Kidney epithelial cell (primary cell): ENCODE results near the gene DDX41. TPM values are rescaled to one million over a fixed set of nuclear protein-coding genes. Genes with fewer than 3 reads are reported as not detected.

Source experiments
- DNase-seq: peaks from one replicate; pipeline ENCODE4 v3.0.0-alpha.2; 2010; ENCODE audit warnings: low read depth
- H3K27me3 ChIP-seq: 2 replicates; pipeline ENCODE4 v1.6.0; 2011; ENCODE audit warnings: low read length; ENCODE audit not compliant: control insufficient read depth, insufficient read depth
- H3K36me3 ChIP-seq: 2 replicates; pipeline ENCODE4 v1.5.1; 2011; ENCODE audit warnings: low read length; ENCODE audit not compliant: control insufficient read depth, insufficient read depth
- H3K4me3 ChIP-seq: 2 replicates; pipeline ENCODE4 v1.5.1; 2011; ENCODE audit warnings: low read depth, mild to moderate bottlenecking, control low read depth, low read length
- total RNA-seq: library from RNA; depleted of rRNA; stranded (reverse); fragments of >200 nt; gene quantifications from 2 replicates; pipeline ENCODE4 v1.2.3, GENCODE V29; 2015
- TF ChIP-seq, protein P1 (sequence below): IDR thresholded peaks from 2 replicates; pipeline ENCODE4 v1.5.1; 2011; ENCODE audit warnings: mild to moderate bottlenecking, moderate library complexity, low read length, control low read depth, inconsistent platforms; ENCODE audit not compliant: insufficient read depth, poor library complexity, severe bottlenecking

The DDX41 gene
- total RNA-seq, 1 donor from 2014 or later, result 151 TPM

- no peak for DNase-seq
- Histone ChIP-seq H3K4me3 (no peak overlapping the region), H3K36me3 (peaks cover 6% of the 10 kb centered on the region), H3K27me3 (no peaks in the 10 kb centered on the region)
- TF ChIP-seq, protein P1, sequence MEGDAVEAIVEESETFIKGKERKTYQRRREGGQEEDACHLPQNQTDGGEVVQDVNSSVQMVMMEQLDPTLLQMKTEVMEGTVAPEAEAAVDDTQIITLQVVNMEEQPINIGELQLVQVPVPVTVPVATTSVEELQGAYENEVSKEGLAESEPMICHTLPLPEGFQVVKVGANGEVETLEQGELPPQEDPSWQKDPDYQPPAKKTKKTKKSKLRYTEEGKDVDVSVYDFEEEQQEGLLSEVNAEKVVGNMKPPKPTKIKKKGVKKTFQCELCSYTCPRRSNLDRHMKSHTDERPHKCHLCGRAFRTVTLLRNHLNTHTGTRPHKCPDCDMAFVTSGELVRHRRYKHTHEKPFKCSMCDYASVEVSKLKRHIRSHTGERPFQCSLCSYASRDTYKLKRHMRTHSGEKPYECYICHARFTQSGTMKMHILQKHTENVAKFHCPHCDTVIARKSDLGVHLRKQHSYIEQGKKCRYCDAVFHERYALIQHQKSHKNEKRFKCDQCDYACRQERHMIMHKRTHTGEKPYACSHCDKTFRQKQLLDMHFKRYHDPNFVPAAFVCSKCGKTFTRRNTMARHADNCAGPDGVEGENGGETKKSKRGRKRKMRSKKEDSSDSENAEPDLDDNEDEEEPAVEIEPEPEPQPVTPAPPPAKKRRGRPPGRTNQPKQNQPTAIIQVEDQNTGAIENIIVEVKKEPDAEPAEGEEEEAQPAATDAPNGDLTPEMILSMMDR, result no peak
Observed at GRCh38 chr5:177466861-177467260, 49.9 kb downstream of the DDX41 start.

DNA sequence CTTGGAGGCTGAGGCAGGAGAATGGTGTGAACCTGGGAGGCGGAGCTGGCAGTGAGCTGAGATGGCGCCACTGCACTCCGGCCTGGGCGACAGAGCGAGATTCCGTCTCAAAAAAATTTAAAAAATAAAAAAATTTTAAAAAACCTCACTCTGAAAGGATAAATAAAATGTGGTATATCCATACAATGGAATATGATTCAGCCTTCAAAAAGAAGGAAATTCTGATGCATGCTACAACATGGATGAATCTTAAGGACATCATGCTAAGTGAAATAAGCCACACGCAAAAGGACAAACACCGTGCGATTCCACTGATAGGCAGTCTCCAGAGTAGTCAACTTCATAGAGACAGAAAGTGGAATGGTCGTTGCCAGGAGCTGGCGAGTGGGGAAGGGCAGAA, 51.7 kb downstream of the DDX41 start:
- no peaks in the 10 kb centered on the region for H3K27me3 ChIP-seq
- DNase-seq, result no peak
- no peak overlapping the region for H3K4me3 ChIP-seq
- TF ChIP-seq, protein P1, result no peak
- H3K36me3 ChIP-seq, result peaks cover 4% of the 10 kb centered on the region

- TF ChIP-seq, protein P1, result no peak
- H3K4me3 ChIP-seq, result no peak overlapping the region
- peaks cover 4% of the 10 kb centered on the region for H3K36me3 ChIP-seq
- no peak for DNase-seq
- no peaks in the 10 kb centered on the region for H3K27me3 ChIP-seq
Observed at GRCh38 chr5:177462021-177462670, 54.6 kb downstream of the DDX41 start.

Other genes starting within 250 kb of the DDX41 start
- 28.3 and 35.9 TPM in 2 replicates for gene RAB24, start 213.2 kb downstream of the DDX41 start, total RNA-seq
- 178 and 199 TPM in 2 replicates for gene PRELID1, start 213.2 kb downstream of the DDX41 start, total RNA-seq
- gene MXD3, start 205.1 kb downstream of the DDX41 start, total RNA-seq, result 3.4 and 6.6 TPM in 2 replicates
- 279 and 308 TPM in 2 replicates for gene LMAN2, start 165.3 kb downstream of the DDX41 start, total RNA-seq
- gene RGS14, start 159.0 kb downstream of the DDX41 start, total RNA-seq, result 14.5 and 22.9 TPM in 2 replicates
- gene SLC34A1, start 132.5 kb downstream of the DDX41 start, total RNA-seq, result not detected in 2 replicates
- gene PFN3, start 116.3 kb downstream of the DDX41 start, total RNA-seq, result not detected in 2 replicates
- gene F12, start 107.4 kb downstream of the DDX41 start, total RNA-seq, result 4.0 and 5.1 TPM in 2 replicates
- gene GRK6, start 90.3 kb downstream of the DDX41 start, total RNA-seq, result 34.9 and 46.4 TPM in 2 replicates
- gene PRR7, start 70.1 kb downstream of the DDX41 start, total RNA-seq, result 5.8 and 10.3 TPM in 2 replicates
- gene DBN1, start 43.3 kb downstream of the DDX41 start, total RNA-seq, result 429 and 434 TPM in 2 replicates
- gene PDLIM7, start 19.4 kb downstream of the DDX41 start, total RNA-seq, result 467 and 551 TPM in 2 replicates
- gene DOK3, start 7.1 kb downstream of the DDX41 start, total RNA-seq, result 1.1 TPM in 2 replicates
- 21.9 and 29.5 TPM in 2 replicates for gene FAM193B, start 37.6 kb upstream of the DDX41 start, total RNA-seq
- gene TMED9, start 75.2 kb upstream of the DDX41 start, total RNA-seq, result 163 and 175 TPM in 2 replicates
- 40.7 and 46.5 TPM in 2 replicates for gene B4GALT7, start 83.2 kb upstream of the DDX41 start, total RNA-seq